HepG2 (cell line): ENCODE results near the gene RILPL1.

Experiments
- POLR2A ChIP-seq, 2 experiments: IDR thresholded peaks; 2 replicates each; pipeline ENCODE4 v1.6.1; 2011; ENCODE audit warnings: low read depth in 2 of 2, low read length in 2 of 2, mild to moderate bottlenecking in 1 of 2, moderate library complexity in 1 of 2; ENCODE audit not compliant: insufficient read depth in 1 of 2
- ZFP82 ChIP-seq: sonication (generic); formaldehyde crosslinking; IDR thresholded peaks from 2 replicates; pipeline ENCODE4 v1.5.1; 2020; ENCODE audit warnings: mild to moderate bottlenecking, missing genetic modification reagents, borderline replicate concordance
- TF ChIP-seq, protein P1 (sequence below): IDR thresholded peaks from 2 replicates; pipeline ENCODE4 v1.4.0; 2020; ENCODE audit warnings: mild to moderate bottlenecking, missing genetic modification reagents
- TF ChIP-seq, protein P2 (sequence below): sonication (generic); formaldehyde crosslinking; IDR thresholded peaks from 2 replicates; pipeline ENCODE4 v1.4.0; 2020; ENCODE audit warnings: missing genetic modification reagents

DNA sequence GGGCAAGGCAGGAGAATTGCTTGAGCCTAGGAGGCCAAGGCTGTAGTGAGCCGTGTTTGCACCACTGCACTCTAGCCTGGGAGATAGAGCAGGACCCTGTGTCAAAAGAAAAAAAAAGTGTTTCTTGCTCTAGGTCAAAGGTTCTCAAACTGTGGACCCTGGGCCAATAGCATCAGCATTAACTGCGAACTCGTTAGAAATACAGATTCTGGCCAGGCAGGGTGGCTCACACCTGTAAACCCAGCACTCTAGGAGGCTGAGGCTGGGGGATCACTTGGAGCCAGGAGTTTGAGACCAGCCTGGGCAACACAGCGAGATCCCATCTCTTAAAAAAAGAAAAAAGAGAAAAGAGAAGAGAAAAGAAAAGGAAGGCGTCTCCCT is 97.9 kb downstream of the RILPL1 start:
- TF ChIP-seq, protein P1, sequence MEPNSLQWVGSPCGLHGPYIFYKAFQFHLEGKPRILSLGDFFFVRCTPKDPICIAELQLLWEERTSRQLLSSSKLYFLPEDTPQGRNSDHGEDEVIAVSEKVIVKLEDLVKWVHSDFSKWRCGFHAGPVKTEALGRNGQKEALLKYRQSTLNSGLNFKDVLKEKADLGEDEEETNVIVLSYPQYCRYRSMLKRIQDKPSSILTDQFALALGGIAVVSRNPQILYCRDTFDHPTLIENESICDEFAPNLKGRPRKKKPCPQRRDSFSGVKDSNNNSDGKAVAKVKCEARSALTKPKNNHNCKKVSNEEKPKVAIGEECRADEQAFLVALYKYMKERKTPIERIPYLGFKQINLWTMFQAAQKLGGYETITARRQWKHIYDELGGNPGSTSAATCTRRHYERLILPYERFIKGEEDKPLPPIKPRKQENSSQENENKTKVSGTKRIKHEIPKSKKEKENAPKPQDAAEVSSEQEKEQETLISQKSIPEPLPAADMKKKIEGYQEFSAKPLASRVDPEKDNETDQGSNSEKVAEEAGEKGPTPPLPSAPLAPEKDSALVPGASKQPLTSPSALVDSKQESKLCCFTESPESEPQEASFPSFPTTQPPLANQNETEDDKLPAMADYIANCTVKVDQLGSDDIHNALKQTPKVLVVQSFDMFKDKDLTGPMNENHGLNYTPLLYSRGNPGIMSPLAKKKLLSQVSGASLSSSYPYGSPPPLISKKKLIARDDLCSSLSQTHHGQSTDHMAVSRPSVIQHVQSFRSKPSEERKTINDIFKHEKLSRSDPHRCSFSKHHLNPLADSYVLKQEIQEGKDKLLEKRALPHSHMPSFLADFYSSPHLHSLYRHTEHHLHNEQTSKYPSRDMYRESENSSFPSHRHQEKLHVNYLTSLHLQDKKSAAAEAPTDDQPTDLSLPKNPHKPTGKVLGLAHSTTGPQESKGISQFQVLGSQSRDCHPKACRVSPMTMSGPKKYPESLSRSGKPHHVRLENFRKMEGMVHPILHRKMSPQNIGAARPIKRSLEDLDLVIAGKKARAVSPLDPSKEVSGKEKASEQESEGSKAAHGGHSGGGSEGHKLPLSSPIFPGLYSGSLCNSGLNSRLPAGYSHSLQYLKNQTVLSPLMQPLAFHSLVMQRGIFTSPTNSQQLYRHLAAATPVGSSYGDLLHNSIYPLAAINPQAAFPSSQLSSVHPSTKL (CRISPR knock-in tag), result no peak
- TF ChIP-seq POLR2A (IDR thresholded peaks at IDR 0.05; ENCODE audit: insufficient read depth in 1 of 2, low read depth in 2 of 2, low read length in 2 of 2), result no peak
- TF ChIP-seq, protein P2, sequence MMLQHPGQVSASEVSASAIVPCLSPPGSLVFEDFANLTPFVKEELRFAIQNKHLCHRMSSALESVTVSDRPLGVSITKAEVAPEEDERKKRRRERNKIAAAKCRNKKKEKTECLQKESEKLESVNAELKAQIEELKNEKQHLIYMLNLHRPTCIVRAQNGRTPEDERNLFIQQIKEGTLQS (CRISPR knock-in tag), result no peak
- no peak for TF ChIP-seq ZFP82 (CRISPR knock-in tag)
